IMR-90 (cell line): ENCODE data around the gene F2. TPM values are rescaled to one million over a fixed set of nuclear protein-coding genes. Genes with fewer than 3 reads are reported as not detected.
A peak's percentile ranks its signal among the peaks of the same experiment; 100 is the strongest.

ENCODE experiments used
- ATAC-seq: fragments of 200-7000 bp; cut with Tn5 transposase; 2 replicates; pipeline ENCODE4 v1.9.1; 2020; ENCODE audit warnings: low read depth, mild to moderate bottlenecking, moderate library complexity
- BruUV-seq: library from RNA; stranded (reverse); fragments of 400-500 nt; replicated peaks from 2 replicates; lab custom pipeline; 2021; lab: Mats Ljungman, UMichigan
- CTCF ChIA-PET: fragments of 300-600 bp; formaldehyde crosslinking; extraction: SDS; loops from one replicate; lab custom pipeline; 2021; ENCODE audit warnings: antibody characterized with exemption; lab: Yijun Ruan, JAX
- POLR2A ChIA-PET: fragments of 300-600 bp; sonication (Branson Sonifier 250); formaldehyde crosslinking; loops from one replicate; lab custom pipeline; 2022; ENCODE audit warnings: antibody characterized with exemption; ENCODE audit not compliant: unreplicated experiment; lab: Charles Lee
- DNase-seq: peaks from one replicate; pipeline ENCODE4 v3.0.0; 2013
- H2AFZ ChIP-seq: replicated peaks from 2 replicates; pipeline ENCODE3; 2013; ENCODE audit warnings: low read length, mild to moderate bottlenecking; ENCODE audit not compliant: poor library complexity
- H2AK5ac ChIP-seq: 2 replicates; pipeline ENCODE4 v1.6.1; 2013; ENCODE audit warnings: low read depth, low read length, inconsistent platforms
- H2AK9ac ChIP-seq: replicated peaks from 2 replicates; pipeline ENCODE3; 2013; ENCODE audit warnings: mild to moderate bottlenecking, low read depth, low read length, moderate library complexity; ENCODE audit not compliant: poor library complexity
- H2BK120ac ChIP-seq: 2 replicates; pipeline ENCODE4 v1.6.1; 2013; ENCODE audit warnings: low read depth, low read length, inconsistent platforms
- H2BK15ac ChIP-seq: 3 replicates; pipeline ENCODE4 v1.6.1; 2013; ENCODE audit warnings: low read depth, low read length, inconsistent platforms
- H2BK20ac ChIP-seq: 2 replicates; pipeline ENCODE4 v1.6.1; 2013; ENCODE audit warnings: low read depth, mild to moderate bottlenecking, inconsistent platforms, low read length, moderate library complexity
- H2BK5ac ChIP-seq: 2 replicates; pipeline ENCODE4 v1.6.1; 2013; ENCODE audit warnings: mild to moderate bottlenecking, low read depth, low read length, inconsistent platforms; ENCODE audit not compliant: poor library complexity, severe bottlenecking
- H3K14ac ChIP-seq: replicated peaks from 2 replicates; pipeline ENCODE4 v1.6.1; 2013; ENCODE audit warnings: low read depth, low read length, inconsistent platforms
- H3K18ac ChIP-seq: 2 replicates; pipeline ENCODE4 v1.6.1; 2013; ENCODE audit warnings: low read depth, low read length, control low read depth
- H3K23ac ChIP-seq: 2 replicates; pipeline ENCODE4 v1.6.1; 2013; ENCODE audit warnings: low read depth, low read length, inconsistent platforms
- H3K27ac ChIP-seq: 2 replicates; pipeline ENCODE4 v1.5.1; 2013; ENCODE audit warnings: mild to moderate bottlenecking, control low read depth, low read length; ENCODE audit not compliant: insufficient read depth
- H3K27me3 ChIP-seq: 2 replicates; pipeline ENCODE4 v1.6.1; 2013; ENCODE audit warnings: low read length; ENCODE audit not compliant: control insufficient read depth, insufficient read depth
- H3K36me3 ChIP-seq: 2 replicates; pipeline ENCODE4 v1.6.1; 2013; ENCODE audit warnings: low read length, mixed read lengths; ENCODE audit not compliant: control insufficient read depth, insufficient read depth
- H3K4ac ChIP-seq: 2 replicates; pipeline ENCODE4 v1.6.1; 2013; ENCODE audit warnings: low read depth, low read length, inconsistent platforms
- H3K4me1 ChIP-seq: 2 replicates; pipeline ENCODE4 v1.6.1; 2013; ENCODE audit warnings: low read length, mixed read lengths; ENCODE audit not compliant: control insufficient read depth, insufficient read depth
- H3K4me2 ChIP-seq: 2 replicates; pipeline ENCODE4 v1.6.1; 2013; ENCODE audit warnings: low read depth, mild to moderate bottlenecking, control low read depth, low read length, moderate library complexity
- H3K4me3 ChIP-seq: 2 replicates; pipeline ENCODE4 v1.5.1; 2013; ENCODE audit warnings: low read depth, mild to moderate bottlenecking, control low read depth, low read length, moderate library complexity; ENCODE audit not compliant: insufficient read depth
- H3K56ac ChIP-seq: 2 replicates; pipeline ENCODE4 v1.6.1; 2013; ENCODE audit warnings: low read length, inconsistent platforms; ENCODE audit not compliant: insufficient read depth; ENCODE audit errors: extremely low read depth
- H3K79me1 ChIP-seq, 2 experiments: 2 replicates each; pipeline ENCODE4 v1.6.1; 2013; ENCODE audit warnings: low read length in 2 of 2, inconsistent platforms in 1 of 2, low read depth in 1 of 2
- H3K9ac ChIP-seq: 2 replicates; pipeline ENCODE4 v1.6.1; 2013; ENCODE audit warnings: low read depth, low read length, control low read depth
- H3K9me1 ChIP-seq: 2 replicates; pipeline ENCODE4 v1.6.1; 2013; ENCODE audit warnings: low read length, inconsistent platforms; ENCODE audit not compliant: insufficient read depth
- H3K9me3 ChIP-seq: 2 replicates; pipeline ENCODE4 v1.6.1; 2013; ENCODE audit warnings: low read length; ENCODE audit not compliant: control insufficient read depth, insufficient read depth
- H4K20me1 ChIP-seq: 2 replicates; pipeline ENCODE4 v1.6.1; 2013; ENCODE audit warnings: low read length, inconsistent platforms; ENCODE audit not compliant: insufficient read depth
- H4K5ac ChIP-seq: 2 replicates; pipeline ENCODE4 v1.6.1; 2013; ENCODE audit warnings: mild to moderate bottlenecking, low read depth, low read length, control low read depth
- H4K8ac ChIP-seq, 2 experiments: 2 replicates each; pipeline ENCODE4 v1.6.1; 2013; ENCODE audit warnings: low read depth in 2 of 2, low read length in 2 of 2, control low read depth in 1 of 2, inconsistent platforms in 1 of 2
- H4K91ac ChIP-seq: 2 replicates; pipeline ENCODE4 v1.6.1; 2013; ENCODE audit warnings: low read depth, low read length, inconsistent platforms; ENCODE audit not compliant: insufficient read depth
- BHLHE40 ChIP-seq: fragments of 150-350 bp; IDR thresholded peaks from 2 replicates; pipeline ENCODE4 v1.6.1; 2016; ENCODE audit warnings: mild to moderate bottlenecking, low read depth, low read length
- CHD1 ChIP-seq: IDR thresholded peaks from 2 replicates; pipeline ENCODE4 v1.6.1; 2012; ENCODE audit warnings: low read depth, low read length, improper control_type of control experiment
- FOS ChIP-seq: fragments of 150-350 bp; IDR thresholded peaks from 2 replicates; pipeline ENCODE4 v1.6.1; 2016; ENCODE audit warnings: low read depth, low read length
- MAFK ChIP-seq: IDR thresholded peaks from 2 replicates; pipeline ENCODE4 v1.6.1; 2012; ENCODE audit warnings: low read depth, low read length, improper control_type of control experiment
- MXI1 ChIP-seq: IDR thresholded peaks from 2 replicates; pipeline ENCODE4 v1.6.1; 2012; ENCODE audit warnings: low read depth, mild to moderate bottlenecking, low read length, moderate library complexity, borderline replicate concordance
- POLR2A ChIP-seq: IDR thresholded peaks from 2 replicates; pipeline ENCODE4 v1.6.1; 2012; ENCODE audit warnings: mild to moderate bottlenecking, low read depth, low read length
- RAD21 ChIP-seq: IDR thresholded peaks from 2 replicates; pipeline ENCODE4 v1.6.1; 2012; ENCODE audit warnings: low read length, improper control_type of control experiment
- RCOR1 ChIP-seq: IDR thresholded peaks from 2 replicates; pipeline ENCODE4 v1.6.1; 2012; ENCODE audit warnings: mild to moderate bottlenecking, low read length, improper control_type of control experiment; ENCODE audit not compliant: insufficient replicate concordance
- RFX5 ChIP-seq: IDR thresholded peaks from 2 replicates; pipeline ENCODE4 v1.8.0; 2012; ENCODE audit warnings: low read depth, mild to moderate bottlenecking, low read length, moderate library complexity
- SMC3 ChIP-seq: fragments of 150-350 bp; IDR thresholded peaks from 2 replicates; pipeline ENCODE4 v1.6.1; 2016; ENCODE audit warnings: low read depth, mild to moderate bottlenecking, antibody characterized with exemption, low read length, moderate library complexity
- WGBS, 2 experiments: methylation state at CpG; one replicate each; pipeline versions ENCODE4 v1.1.5 to v1.1.7; 2013; ENCODE audit warnings: missing lambda C conversion rate in 2 of 2; ENCODE audit not compliant: insufficient read length in 1 of 2; ENCODE audit errors: extremely low coverage in 2 of 2; 5-methylcytosine and 5-hydroxymethylcytosine counted together
- dilution Hi-C: fragments of 300-500 bp; cut with HindIII; formaldehyde crosslinking; loops from one replicate; pipeline ENCODE4 v1.14.3; 2018; ENCODE audit warnings: low sequenced_read_pairs; ENCODE audit not compliant: unreplicated experiment
- in situ Hi-C: fragments of 300-500 bp; cut with MboI; formaldehyde crosslinking; loops from 3 replicates; pipeline ENCODE4 v1.14.3; 2019; ENCODE audit warnings: low sequenced_read_pairs, inconsistent platforms, mixed read lengths
- intact Hi-C: fragments of 100-400 bp; cut with micrococcal nuclease; formaldehyde crosslinking; loops from 2 replicates; pipeline ENCODE4 v1.10.0; 2022
- polyA plus RNA-seq, 3 experiments: library from polyadenylated mRNA; depleted of rRNA; stranded (reverse); fragments of >200 nt; gene quantifications; 2 replicates each; pipeline ENCODE4 v1.2.3, GENCODE V29; 2012; ENCODE audit warnings: low replicate concordance in 1 of 3
- total RNA-seq: library from RNA; depleted of rRNA; stranded (reverse); fragments of >200 nt; gene quantifications from 2 replicates; pipeline ENCODE4 v1.2.3, GENCODE V29; 2012
- TF ChIP-seq, protein P1 (sequence below): fragments of 150-350 bp; IDR thresholded peaks from 2 replicates; pipeline ENCODE4 v1.6.1; 2016; ENCODE audit warnings: low read depth, mild to moderate bottlenecking, low read length, moderate library complexity, borderline replicate concordance
- TF ChIP-seq, protein P2 (sequence below): fragments of 150-350 bp; IDR thresholded peaks from 2 replicates; pipeline ENCODE4 v1.6.1; 2017; ENCODE audit warnings: mild to moderate bottlenecking, antibody characterized with exemption, low read length, low read depth

The F2 gene
- total and polyA plus RNA-seq, 2 of the 4 experiments (the other 2 are of a cell fraction) = not detected

DNA sequence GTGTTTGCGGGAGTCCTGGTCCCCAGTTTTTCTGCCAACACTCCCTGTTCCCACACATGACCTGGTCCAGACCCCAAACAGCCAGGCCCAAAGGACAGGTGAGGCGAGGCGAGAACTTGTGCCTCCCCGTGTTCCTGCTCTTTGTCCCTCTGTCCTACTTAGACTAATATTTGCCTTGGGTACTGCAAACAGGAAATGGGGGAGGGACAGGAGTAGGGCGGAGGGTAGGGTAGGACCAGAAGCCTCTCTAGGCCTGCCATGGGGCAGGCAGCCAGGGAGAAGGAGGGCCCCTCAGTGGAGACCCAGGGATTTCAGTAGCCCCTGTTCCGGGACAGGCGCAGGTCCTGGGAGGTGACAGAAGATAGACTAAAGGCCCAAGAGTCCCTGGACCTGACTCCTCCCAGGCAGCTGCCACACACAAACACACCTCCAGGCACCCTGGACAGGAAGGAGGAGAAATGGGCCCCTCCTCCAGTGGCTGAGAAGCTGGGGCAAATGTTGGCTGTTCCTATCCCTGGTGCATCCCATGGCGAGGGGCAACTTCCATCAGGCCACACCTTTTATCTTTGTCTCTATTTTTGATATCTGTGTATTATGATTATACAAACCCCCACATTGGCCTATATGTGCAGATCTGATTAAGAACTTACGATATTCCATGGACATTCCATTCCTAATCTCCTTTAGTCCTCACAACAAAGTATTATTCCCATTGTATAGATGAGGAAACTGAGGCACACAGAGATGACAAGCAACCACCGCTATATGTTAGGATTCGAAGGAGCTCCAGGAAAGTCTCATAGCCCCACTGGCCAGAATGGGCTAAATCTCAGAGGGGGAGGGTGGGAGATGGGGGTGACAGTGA, 626 bp upstream of the F2 start (continued):
- TF ChIP-seq, protein P1, sequence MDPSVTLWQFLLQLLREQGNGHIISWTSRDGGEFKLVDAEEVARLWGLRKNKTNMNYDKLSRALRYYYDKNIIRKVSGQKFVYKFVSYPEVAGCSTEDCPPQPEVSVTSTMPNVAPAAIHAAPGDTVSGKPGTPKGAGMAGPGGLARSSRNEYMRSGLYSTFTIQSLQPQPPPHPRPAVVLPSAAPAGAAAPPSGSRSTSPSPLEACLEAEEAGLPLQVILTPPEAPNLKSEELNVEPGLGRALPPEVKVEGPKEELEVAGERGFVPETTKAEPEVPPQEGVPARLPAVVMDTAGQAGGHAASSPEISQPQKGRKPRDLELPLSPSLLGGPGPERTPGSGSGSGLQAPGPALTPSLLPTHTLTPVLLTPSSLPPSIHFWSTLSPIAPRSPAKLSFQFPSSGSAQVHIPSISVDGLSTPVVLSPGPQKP = no peak
- no peak for TF ChIP-seq CHD1

DNA sequence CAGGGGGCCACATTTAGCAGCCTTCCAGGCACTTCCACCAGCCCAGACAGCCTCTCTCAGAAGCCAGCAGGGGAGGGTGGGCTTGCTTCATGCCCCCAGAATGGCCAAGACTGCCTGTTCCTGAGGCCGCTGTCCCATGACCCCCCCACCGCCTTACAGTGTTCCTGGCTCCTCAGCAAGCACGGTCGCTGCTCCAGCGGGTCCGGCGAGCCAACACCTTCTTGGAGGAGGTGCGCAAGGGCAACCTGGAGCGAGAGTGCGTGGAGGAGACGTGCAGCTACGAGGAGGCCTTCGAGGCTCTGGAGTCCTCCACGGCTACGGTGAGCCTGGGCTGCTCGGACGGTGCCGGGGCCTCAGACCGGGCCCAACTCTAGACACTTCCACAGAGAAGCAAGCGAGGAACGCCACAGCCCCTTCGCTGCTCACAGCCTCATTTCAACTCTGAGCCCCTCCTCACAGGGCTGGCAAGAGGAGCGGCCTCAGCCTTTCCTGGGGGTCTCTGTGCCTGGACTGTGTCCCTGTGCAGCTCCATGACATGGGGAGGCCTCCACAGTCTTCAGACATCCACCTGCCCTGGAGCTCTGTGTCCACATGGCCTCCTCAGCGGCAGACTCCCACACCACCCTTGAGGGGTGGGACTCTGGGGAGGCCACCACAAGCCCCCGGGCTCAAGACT, 668 bp downstream of the F2 start:
- no peak overlapping the region for H2BK5ac ChIP-seq
- BruUV-seq = no TSS peak
- H2BK20ac ChIP-seq = no peak overlapping the region
- H3K14ac ChIP-seq = no peak overlapping the region
- H3K9ac ChIP-seq = no peak overlapping the region
- WGBS, 2 experiments = 91% methylated on average over 16 of the region's 25 CpGs; no CpG with 5 or more reads in 1 of the 2 experiments
- H4K20me1 ChIP-seq = no peaks in the 10 kb centered on the region
- H3K23ac ChIP-seq = no peak overlapping the region
- H3K4ac ChIP-seq = no peak overlapping the region
- dilution Hi-C loops (no loop called here), in situ Hi-C loops (no loop called here), intact Hi-C loops (no loop called here)
- H4K91ac ChIP-seq = no peak overlapping the region
- peak overlapping the region; percentile 51 for H2AFZ ChIP-seq
- peak overlapping the region; percentile 55 for H2AK9ac ChIP-seq
- ChIA-PET CTCF (no interaction called here), POLR2A (no interaction called here)
- no peaks in the 10 kb centered on the region for H3K9me3 ChIP-seq
- DNase-seq = no peak
- no peak overlapping the region for H3K4me3 ChIP-seq
- no peak for ATAC-seq
- no peaks in the 10 kb centered on the region for H3K36me3 ChIP-seq
- H4K5ac ChIP-seq = no peak overlapping the region
- no peak overlapping the region for H3K18ac ChIP-seq
- H3K4me2 ChIP-seq = no peak overlapping the region
- peaks cover 0 to 3% of the 10 kb centered on the region in 2 experiments; a peak in 1 of 4 replicates for H3K79me1 ChIP-seq
- no peak overlapping the region for H3K56ac ChIP-seq
- peaks cover 9% of the 10 kb centered on the region for H3K4me1 ChIP-seq
- no peak overlapping the region for H4K8ac ChIP-seq
- H2AK5ac ChIP-seq = peak overlapping the region; percentile 16; the same call in 1 of the 2 replicates
- no peak overlapping the region for H2BK15ac ChIP-seq
- H3K27ac ChIP-seq = no peak overlapping the region
- H3K9me1 ChIP-seq = peaks cover 16% of the 10 kb centered on the region
- no peak overlapping the region for H2BK120ac ChIP-seq
- H3K27me3 ChIP-seq = no peaks in the 10 kb centered on the region
- TF ChIP-seq, protein P1 = no peak
- no peak for TF ChIP-seq FOS
- TF ChIP-seq SMC3 = no peak
- no peak for TF ChIP-seq RCOR1
- TF ChIP-seq, protein P2, sequence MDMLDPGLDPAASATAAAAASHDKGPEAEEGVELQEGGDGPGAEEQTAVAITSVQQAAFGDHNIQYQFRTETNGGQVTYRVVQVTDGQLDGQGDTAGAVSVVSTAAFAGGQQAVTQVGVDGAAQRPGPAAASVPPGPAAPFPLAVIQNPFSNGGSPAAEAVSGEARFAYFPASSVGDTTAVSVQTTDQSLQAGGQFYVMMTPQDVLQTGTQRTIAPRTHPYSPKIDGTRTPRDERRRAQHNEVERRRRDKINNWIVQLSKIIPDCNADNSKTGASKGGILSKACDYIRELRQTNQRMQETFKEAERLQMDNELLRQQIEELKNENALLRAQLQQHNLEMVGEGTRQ = no peak
- no peak for TF ChIP-seq RFX5
- no peak for TF ChIP-seq CHD1
- TF ChIP-seq MXI1 = no peak
- TF ChIP-seq RAD21 = no peak
- no peak for TF ChIP-seq MAFK
- no peak for TF ChIP-seq BHLHE40
- no peak for TF ChIP-seq POLR2A
